NT2/D1 (cell line): ENCODE data around the gene LRRC52.
"Not testable (repeated sequence)": the region's sequence is repeated elsewhere in the genome, so short reads cannot be mapped to it uniquely, and the experiment has no call there.

Experiments used
- DNase-seq: peaks from one replicate; pipeline ENCODE4 v3.0.0-alpha.2; 2011; ENCODE audit warnings: low read depth, low spot score
- H3K27me3 ChIP-seq: 2 replicates; pipeline ENCODE4 v1.6.0; 2011; ENCODE audit warnings: mild to moderate bottlenecking; ENCODE audit not compliant: insufficient read length, insufficient read depth
- H3K36me3 ChIP-seq: 2 replicates; pipeline ENCODE4 v1.6.1; 2011; ENCODE audit warnings: mild to moderate bottlenecking, low read length, mixed read lengths; ENCODE audit not compliant: insufficient read depth, insufficient read length
- H3K4me1 ChIP-seq: 2 replicates; pipeline ENCODE4 v1.5.1; 2011; ENCODE audit not compliant: insufficient read depth, insufficient read length
- H3K4me3 ChIP-seq: 2 replicates; pipeline ENCODE4 v1.5.1; 2011; ENCODE audit warnings: low read depth; ENCODE audit not compliant: insufficient read length
- H3K9ac ChIP-seq: 2 replicates; pipeline ENCODE4 v1.6.0; 2011; ENCODE audit warnings: low read depth; ENCODE audit not compliant: insufficient read length
- H3K9me3 ChIP-seq: 2 replicates; pipeline ENCODE4 v1.5.1; 2011; ENCODE audit warnings: mild to moderate bottlenecking, low read length; ENCODE audit not compliant: insufficient read depth
- SUZ12 ChIP-seq: IDR thresholded peaks from 2 replicates; pipeline ENCODE4 v1.6.1; 2011; ENCODE audit not compliant: insufficient read length, insufficient read depth; ENCODE audit errors: extremely low read depth
- YY1 ChIP-seq: IDR thresholded peaks from 2 replicates; pipeline ENCODE4 v1.6.1; 2011; ENCODE audit not compliant: insufficient read length, insufficient read depth
- ZNF274 ChIP-seq: IDR thresholded peaks from 2 replicates; pipeline ENCODE4 v1.6.1; 2011; ENCODE audit warnings: mild to moderate bottlenecking, low read depth, low read length

LRRC52 gene

DNA sequence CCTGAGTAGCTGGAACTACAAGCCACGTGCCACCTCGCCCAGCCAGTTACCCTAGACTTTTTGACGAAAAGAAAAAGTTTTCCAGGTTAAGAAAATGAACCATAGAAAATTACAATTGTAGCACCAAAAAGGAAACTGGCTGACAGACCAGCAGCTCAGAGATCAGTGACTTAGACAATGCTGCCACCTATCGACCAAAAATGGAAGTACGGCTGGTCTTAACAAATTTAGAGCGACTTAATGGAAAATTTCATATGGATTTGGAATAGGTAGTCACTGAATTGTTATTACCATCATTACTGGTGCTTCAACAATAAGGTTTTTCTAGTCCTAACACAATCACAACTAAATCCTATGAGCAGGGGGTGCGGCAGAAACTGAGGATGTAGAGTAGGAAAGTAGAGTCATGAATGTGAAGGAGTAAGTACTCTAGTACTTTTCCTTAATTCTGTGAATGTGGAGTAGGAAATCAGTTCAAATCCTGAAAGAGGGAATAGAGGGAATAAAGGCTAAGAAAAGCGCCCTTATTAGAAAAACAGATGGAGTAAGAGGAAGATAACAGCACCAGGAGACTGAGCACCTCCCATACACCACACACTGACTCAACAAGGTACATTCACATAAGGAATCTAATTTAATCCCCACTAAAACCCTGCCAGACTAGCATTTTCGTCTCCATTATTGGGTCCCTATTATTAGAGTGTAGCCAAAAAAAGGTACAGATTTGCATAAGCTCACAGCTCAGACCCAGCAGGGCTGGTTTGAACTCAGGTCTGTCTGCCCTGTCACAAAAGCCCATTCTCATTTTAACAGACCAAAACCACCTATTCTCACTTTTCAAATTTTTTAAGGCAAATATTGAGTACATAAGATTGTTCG, 49.4 kb downstream of the LRRC52 start:
- TF ChIP-seq ZNF274 (no peak), YY1 (no peak), SUZ12 (no peak)
- Histone ChIP-seq H3K36me3 (no peaks in the 10 kb centered on the region), H3K4me1 (no peaks in the 10 kb centered on the region), H3K9me3 (no peaks in the 10 kb centered on the region), H3K9ac (no peak overlapping the region), H3K4me3 (no peak overlapping the region), H3K27me3 (no peaks in the 10 kb centered on the region)
- peak; percentile 75 for DNase-seq

DNA sequence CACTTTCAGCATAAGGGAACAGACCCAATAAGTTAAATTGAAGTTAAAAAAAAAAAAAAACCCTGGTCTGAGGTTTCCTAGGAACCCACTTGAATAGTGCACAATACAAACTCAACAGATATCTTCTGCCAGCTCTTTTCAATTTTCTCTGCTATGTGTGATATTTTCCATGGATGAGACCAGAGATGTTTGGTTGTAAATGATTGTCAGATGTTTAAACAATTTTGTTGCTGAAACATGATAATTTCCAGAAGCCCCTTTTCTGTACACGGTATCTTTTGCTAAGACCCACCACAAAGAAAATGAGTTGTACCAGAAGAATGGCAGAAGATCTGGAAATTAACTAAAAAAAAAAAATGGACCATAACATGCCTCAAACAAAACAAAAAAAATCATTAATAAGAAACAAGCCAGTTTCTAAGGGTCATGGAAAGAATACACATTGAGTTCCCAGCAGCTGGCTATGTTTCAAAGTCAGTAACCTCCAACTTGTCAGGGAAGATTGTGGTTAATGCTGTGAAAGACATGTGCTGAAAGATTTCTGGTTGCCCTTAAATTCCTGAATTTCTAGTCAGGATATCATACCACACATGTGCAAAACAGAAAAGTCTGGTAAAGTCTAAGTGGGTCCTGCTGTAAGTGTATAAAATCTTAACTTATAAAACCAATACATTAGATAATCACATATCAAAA, 51.6 kb downstream of the LRRC52 start:
- no peaks in the 10 kb centered on the region for H3K9me3 ChIP-seq
- H3K36me3 ChIP-seq = no peaks in the 10 kb centered on the region
- no peaks in the 10 kb centered on the region for H3K4me1 ChIP-seq
- TF ChIP-seq YY1 (no peak), SUZ12 (no peak), ZNF274 (no peak)
- H3K27me3 ChIP-seq = no peaks in the 10 kb centered on the region
- H3K4me3 ChIP-seq = no peak overlapping the region
- DNase-seq = no peak
- H3K9ac ChIP-seq = no peak overlapping the region

DNA sequence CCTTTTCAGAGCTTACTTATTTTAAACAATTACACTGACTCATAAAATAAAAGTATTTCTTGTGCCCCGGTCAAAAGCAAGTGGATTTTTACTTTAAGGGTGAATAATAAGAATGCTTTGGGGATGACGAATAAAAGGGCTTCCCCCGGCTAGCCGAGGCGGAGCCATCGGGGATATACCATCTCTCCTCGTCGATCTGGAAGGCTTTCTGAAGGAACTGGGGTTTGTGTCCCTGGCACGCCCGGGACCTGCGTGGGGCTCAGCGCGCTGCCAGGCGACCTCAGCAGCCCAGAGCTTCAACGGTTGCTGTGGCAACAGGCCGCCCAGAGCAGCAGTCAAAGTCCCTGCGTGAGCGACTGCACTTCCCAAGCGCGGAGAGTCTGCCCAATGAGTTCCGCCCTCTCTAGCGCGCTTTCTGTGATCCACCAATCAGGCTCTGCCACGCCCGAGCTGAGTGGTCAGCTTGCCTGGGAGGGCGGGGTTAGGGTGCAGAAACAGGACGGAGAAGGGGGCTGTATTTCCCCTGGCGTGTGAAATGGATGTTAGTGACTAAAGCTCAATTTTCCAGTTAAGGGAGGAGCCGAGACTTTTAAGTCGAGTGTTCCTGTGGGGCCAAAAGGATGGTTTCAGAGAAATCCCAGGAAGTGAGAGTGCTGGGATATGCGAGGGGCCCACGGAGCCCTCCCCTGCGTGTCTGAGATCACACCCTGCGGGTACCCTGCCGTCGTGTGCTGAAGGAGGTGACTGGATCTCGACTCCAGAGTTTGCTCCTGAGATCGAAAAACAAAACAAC, 54.3 kb downstream of the LRRC52 start:
- peak; percentile 91 for DNase-seq
- TF ChIP-seq ZNF274 (no peak), YY1 (no peak), SUZ12 (no peak)

DNA sequence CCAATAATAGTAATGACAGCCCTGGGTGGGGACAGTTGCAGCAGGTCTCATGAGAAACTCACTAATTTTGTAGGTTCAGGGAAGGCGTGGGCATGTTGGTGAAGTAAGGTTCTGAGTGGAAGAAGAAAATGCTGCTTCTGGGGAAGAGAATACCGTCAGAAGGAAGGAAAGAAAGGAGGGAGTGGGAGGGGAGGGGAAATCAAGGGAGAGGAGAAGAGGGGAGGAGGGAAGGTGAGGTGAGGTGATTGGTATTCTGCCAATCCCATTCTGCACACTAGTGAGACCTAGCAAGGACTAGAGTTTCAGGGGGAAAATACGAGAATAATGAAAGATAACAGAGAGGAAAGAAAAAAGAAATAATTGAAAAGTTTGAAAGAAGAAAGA, 54.9 kb downstream of the LRRC52 start:
- TF ChIP-seq YY1 (no peak), SUZ12 (no peak), ZNF274 (no peak)
- H3K9me3 ChIP-seq = no peaks in the 10 kb centered on the region
- H3K9ac ChIP-seq = peak overlapping the region; percentile 46
- no peaks in the 10 kb centered on the region for H3K4me1 ChIP-seq
- peak overlapping the region; percentile 49 for H3K4me3 ChIP-seq
- no peaks in the 10 kb centered on the region for H3K36me3 ChIP-seq
- H3K27me3 ChIP-seq = no peaks in the 10 kb centered on the region
- no peak for DNase-seq

More for the DNA sequence above, 54.3 kb downstream of the LRRC52 start:
- Histone ChIP-seq H3K9ac (peak overlapping the region; percentile 53), H3K9me3 (no peaks in the 10 kb centered on the region), H3K36me3 (no peaks in the 10 kb centered on the region), H3K4me3 (peak overlapping the region; percentile 49), H3K4me1 (no peaks in the 10 kb centered on the region), H3K27me3 (no peaks in the 10 kb centered on the region)

DNA sequence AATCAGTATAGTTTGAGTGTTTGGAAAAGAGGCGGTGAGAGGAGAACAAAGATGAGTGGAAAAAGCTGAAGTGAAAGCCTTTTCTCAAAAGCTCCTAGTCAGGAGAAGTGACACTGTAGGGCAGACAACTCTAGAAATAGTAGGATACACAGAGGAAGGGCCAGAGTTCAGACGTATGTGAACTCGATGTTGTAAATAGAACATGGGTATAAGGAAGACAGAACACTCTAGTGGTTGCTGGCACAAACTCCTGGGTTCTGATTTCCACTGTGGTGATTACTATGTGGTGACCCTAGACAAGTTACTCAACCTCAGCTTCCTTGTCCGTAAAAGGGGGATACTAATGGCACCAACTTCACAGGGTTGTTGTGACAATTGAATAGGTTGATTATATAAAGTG, 57.0 kb downstream of the LRRC52 start:
- no peak overlapping the region for H3K4me3 ChIP-seq

DNA sequence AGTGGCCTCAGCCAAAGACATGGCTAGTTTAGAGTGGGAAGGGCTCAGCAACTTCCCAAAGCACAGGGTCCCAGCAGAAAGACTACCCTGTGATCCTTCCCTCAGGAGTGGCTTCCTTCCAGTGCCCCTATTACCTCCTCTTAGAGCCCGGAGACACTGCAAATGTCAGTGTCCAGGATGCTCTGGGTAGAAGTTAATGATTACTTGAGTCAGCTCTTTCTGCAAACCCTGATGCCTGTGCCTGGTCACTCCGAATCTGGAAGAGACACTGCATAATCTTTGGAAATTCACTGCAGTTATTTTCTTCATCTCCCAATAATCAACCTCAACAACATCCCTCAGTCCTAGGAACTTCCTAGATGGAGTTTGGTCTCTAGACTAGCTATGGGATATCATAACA, 60.0 kb downstream of the LRRC52 start:
- no peaks in the 10 kb centered on the region for H3K9me3 ChIP-seq
- H3K36me3 ChIP-seq = no peaks in the 10 kb centered on the region
- TF ChIP-seq YY1 = no peak
- TF ChIP-seq ZNF274 = no peak

More for the DNA sequence above, 57.0 kb downstream of the LRRC52 start:
- Histone ChIP-seq H3K4me1 (no peaks in the 10 kb centered on the region), H3K9ac (no peak overlapping the region), H3K36me3 (no peaks in the 10 kb centered on the region), H3K9me3 (no peaks in the 10 kb centered on the region), H3K27me3 (no peaks in the 10 kb centered on the region)
- no peak for TF ChIP-seq YY1
- TF ChIP-seq SUZ12 = no peak
- TF ChIP-seq ZNF274 = no peak
- DNase-seq = no peak

DNA sequence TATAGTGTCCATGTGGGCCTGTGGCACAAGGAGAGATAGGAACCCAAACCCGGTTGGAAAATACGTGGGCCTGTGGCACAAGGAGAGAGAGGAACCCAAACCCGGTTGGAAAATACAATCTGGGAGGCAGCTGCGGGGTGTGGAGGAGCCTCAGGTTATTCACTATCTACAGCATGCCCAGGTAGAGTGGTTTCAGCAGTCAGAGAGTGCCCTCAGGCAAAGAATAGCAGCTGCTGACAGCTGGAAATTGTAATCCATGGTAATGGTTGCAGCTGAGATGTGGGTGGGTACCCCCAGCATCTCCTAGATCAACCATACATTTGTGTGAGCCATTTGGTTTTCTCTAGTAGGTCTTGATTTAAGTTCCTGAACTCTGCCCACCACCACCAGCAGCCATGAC, 61.4 kb downstream of the LRRC52 start:
- Histone ChIP-seq H3K9ac (no peak overlapping the region), H3K36me3 (no peaks in the 10 kb centered on the region), H3K9me3 (no peaks in the 10 kb centered on the region), H3K4me3 (no peak overlapping the region), H3K27me3 (no peaks in the 10 kb centered on the region), H3K4me1 (no peaks in the 10 kb centered on the region)
- DNase-seq = no peak
- no peak for TF ChIP-seq ZNF274
- TF ChIP-seq SUZ12 = no peak
- TF ChIP-seq YY1 = no peak

More for the DNA sequence above, 60.0 kb downstream of the LRRC52 start:
- no peak for DNase-seq
- Histone ChIP-seq H3K9ac (no peak overlapping the region), H3K27me3 (no peaks in the 10 kb centered on the region), H3K4me1 (no peaks in the 10 kb centered on the region), H3K4me3 (no peak overlapping the region)

DNA sequence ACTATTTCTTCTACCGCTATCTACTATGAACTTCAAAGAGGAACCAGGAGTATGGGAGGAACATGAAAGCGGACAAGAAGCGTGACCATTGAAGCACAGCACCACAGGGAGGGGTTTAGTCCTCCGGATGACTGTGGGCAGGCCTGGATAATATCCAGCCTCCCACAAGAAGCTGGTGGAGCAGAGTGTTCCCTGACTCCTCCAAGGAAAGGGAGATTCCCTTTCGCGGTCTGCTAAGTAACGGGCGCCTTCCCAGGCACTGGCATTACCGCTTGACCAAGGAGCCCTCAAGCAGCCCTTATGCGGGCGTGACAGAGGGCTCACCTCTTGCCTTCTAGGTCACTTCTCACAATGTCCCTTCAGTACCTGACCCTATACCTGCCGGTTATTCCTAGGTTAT, 62.9 kb downstream of the LRRC52 start:
- not testable (repeated sequence) for H3K9ac ChIP-seq, H3K4me3 ChIP-seq, H3K27me3 ChIP-seq, H3K9me3 ChIP-seq, DNase-seq, H3K4me1 ChIP-seq, H3K36me3 ChIP-seq
